GM19455 (cell line): ENCODE results near the gene KDM7A.
"Not testable (repeated sequence)": the region's sequence is repeated elsewhere in the genome, so short reads cannot be mapped to it uniquely, and the experiment has no call there.

ENCODE experiments used
- ATAC-seq: cut with Tn5 transposase; IDR thresholded peaks from one replicate; pipeline ENCODE4 v1.9.1; 2021; ENCODE audit not compliant: unreplicated experiment

Gene KDM7A

GRCh38 chr7:140160308-140160707 lies 16.5 kb downstream of the KDM7A start:
- ATAC-seq: no peak

- no peak for ATAC-seq
These were observed 17.3 kb downstream of the KDM7A start for GRCh38 chr7:140159497-140159896.

- no peak for ATAC-seq
These were observed 20.2 kb downstream of the KDM7A start for GRCh38 chr7:140156460-140157080.

GRCh38 chr7:140155428-140155827 lies 21.4 kb downstream of the KDM7A start:
- no peak for ATAC-seq

- ATAC-seq: no peak
These were observed 23.1 kb downstream of the KDM7A start for GRCh38 chr7:140153666-140154161.

- no peak for ATAC-seq
These were observed 30.2 kb downstream of the KDM7A start for GRCh38 chr7:140146574-140146973.

GRCh38 chr7:140145709-140146108 lies 31.1 kb downstream of the KDM7A start:
- ATAC-seq: no peak

- ATAC-seq: no peak
These were observed 32.0 kb downstream of the KDM7A start for GRCh38 chr7:140144821-140145220.

- no peak for ATAC-seq
These were observed 32.8 kb downstream of the KDM7A start for GRCh38 chr7:140143997-140144396.

GRCh38 chr7:140142031-140142430 lies 34.8 kb downstream of the KDM7A start:
- ATAC-seq: no peak

GRCh38 chr7:140141256-140141655 lies 35.5 kb downstream of the KDM7A start:
- ATAC-seq: no peak

- no peak for ATAC-seq
These were observed 39.7 kb downstream of the KDM7A start for GRCh38 chr7:140137078-140137477.

- no peak for ATAC-seq
These were observed 40.7 kb downstream of the KDM7A start for GRCh38 chr7:140136073-140136472.

GRCh38 chr7:140134039-140134438 lies 42.7 kb downstream of the KDM7A start:
- no peak for ATAC-seq

GRCh38 chr7:140127360-140128127 lies 49.2 kb downstream of the KDM7A start:
- no peak for ATAC-seq

- no peak for ATAC-seq
These were observed 50.2 kb downstream of the KDM7A start for GRCh38 chr7:140126435-140127034.

GRCh38 chr7:140122965-140123364 lies 53.8 kb downstream of the KDM7A start:
- no peak for ATAC-seq

- no peak for ATAC-seq
These were observed 55.5 kb downstream of the KDM7A start for GRCh38 chr7:140121326-140121725.

- not testable (repeated sequence) for ATAC-seq
These were observed 62.0 kb downstream of the KDM7A start for GRCh38 chr7:140114817-140115216.

- not testable (repeated sequence) for ATAC-seq
These were observed 68.0 kb downstream of the KDM7A start for GRCh38 chr7:140108777-140109176.

- ATAC-seq: no peak
These were observed 80.3 kb downstream of the KDM7A start for GRCh38 chr7:140096459-140096858.

- ATAC-seq: no peak
These were observed 83.4 kb downstream of the KDM7A start for GRCh38 chr7:140093375-140093774.
